GM23338 (cell line): Measurements from ENCODE around the gene OR11H7. TPM values are rescaled to one million over a fixed set of nuclear protein-coding genes. Genes with fewer than 3 reads are reported as not detected.
"Not testable (repeated sequence)": the region's sequence is repeated elsewhere in the genome, so short reads cannot be mapped to it uniquely, and the experiment has no call there.

Source experiments
- ATAC-seq: fragments of 200-7000 bp; cut with Tn5 transposase; 3 replicates; pipeline ENCODE4 v1.9.1; 2020
- DNase-seq: peaks from one replicate; pipeline ENCODE4 v3.0.0-alpha.2; 2015; ENCODE audit warnings: low spot score
- H2AFZ ChIP-seq: fragments of 200-600 bp; sonication (generic); 2 replicates; pipeline ENCODE4 v1.8.0; 2016; ENCODE audit warnings: antibody characterized with exemption, mild to moderate bottlenecking, moderate library complexity
- H3F3A ChIP-seq: fragments of 200-600 bp; sonication (generic); replicated peaks from 2 replicates; pipeline ENCODE4 v1.8.0; 2017; ENCODE audit warnings: antibody characterized with exemption, mixed run types, low read depth
- H3K27ac ChIP-seq: fragments of 200-600 bp; sonication (generic); 2 replicates; pipeline ENCODE4 v1.6.1; 2016; ENCODE audit warnings: low read depth
- H3K27me3 ChIP-seq: fragments of 200-600 bp; sonication (generic); 2 replicates; pipeline ENCODE4 v1.8.0; 2016; ENCODE audit warnings: mild to moderate bottlenecking, mixed run types, moderate library complexity; ENCODE audit not compliant: insufficient read depth
- H3K36me3 ChIP-seq: fragments of 200-600 bp; sonication (generic); 2 replicates; pipeline ENCODE4 v1.8.0; 2016; ENCODE audit warnings: mild to moderate bottlenecking; ENCODE audit not compliant: insufficient read depth
- H3K4me1 ChIP-seq: fragments of 200-600 bp; sonication (generic); 2 replicates; pipeline ENCODE4 v1.8.0; 2016; ENCODE audit warnings: mild to moderate bottlenecking, moderate library complexity; ENCODE audit not compliant: insufficient read depth
- H3K4me2 ChIP-seq: fragments of 200-600 bp; sonication (generic); 2 replicates; pipeline ENCODE4 v1.7.1; 2017; ENCODE audit warnings: mixed run types
- H3K4me3 ChIP-seq: fragments of 200-600 bp; sonication (generic); 2 replicates; pipeline ENCODE4 v1.6.1; 2016; ENCODE audit warnings: mixed run types
- H3K79me2 ChIP-seq: fragments of 200-600 bp; sonication (generic); replicated peaks from 2 replicates; pipeline ENCODE4 v1.8.0; 2017; ENCODE audit warnings: mild to moderate bottlenecking; ENCODE audit not compliant: insufficient read depth
- H3K9me2 ChIP-seq: fragments of 200-600 bp; sonication (generic); 2 replicates; pipeline ENCODE4 v1.8.0; 2017; ENCODE audit not compliant: insufficient read depth
- H4K20me1 ChIP-seq: fragments of 200-600 bp; sonication (generic); replicated peaks from 2 replicates; pipeline ENCODE4 v1.8.0; 2017; ENCODE audit warnings: mild to moderate bottlenecking; ENCODE audit not compliant: insufficient read depth
- H3K27ac Mint-ChIP-seq: 2 replicates; pipeline ENCODE4 v1.8.0; 2020; ENCODE audit warnings: inconsistent platforms, mild to moderate bottlenecking, moderate library complexity, mixed read lengths
- H3K27me3 Mint-ChIP-seq: 3 replicates; pipeline ENCODE4 v1.8.0; 2022; ENCODE audit warnings: low read depth, mild to moderate bottlenecking, moderate library complexity, mixed read lengths, inconsistent platforms; ENCODE audit not compliant: insufficient read depth, poor library complexity
- H3K36me3 Mint-ChIP-seq: 3 replicates; pipeline ENCODE4 v1.8.0; 2021; ENCODE audit warnings: low read depth, mild to moderate bottlenecking, inconsistent platforms, moderate library complexity, mixed read lengths
- H3K4me1 Mint-ChIP-seq: 3 replicates; pipeline ENCODE4 v1.8.0; 2020; ENCODE audit warnings: mild to moderate bottlenecking, inconsistent platforms, mixed read lengths
- H3K4me3 Mint-ChIP-seq: 3 replicates; pipeline ENCODE4 v1.8.0; 2021; ENCODE audit warnings: moderate library complexity, mild to moderate bottlenecking, inconsistent platforms, mixed read lengths
- H3K9me3 Mint-ChIP-seq: 3 replicates; pipeline ENCODE4 v1.8.0; 2020; ENCODE audit warnings: moderate library complexity, mild to moderate bottlenecking, inconsistent platforms, mixed read lengths
- CREB1 ChIP-seq: fragments of 250-450 bp; sonication (Bioruptor Pico); IDR thresholded peaks from 2 replicates; pipeline ENCODE4 v1.5.0; 2020; ENCODE audit warnings: low read depth, mild to moderate bottlenecking, moderate library complexity
- CTCF ChIP-seq, 2 experiments: fragments of 200-600 bp in 1 of 2; sonication (generic) in 1 of 2; conservative IDR thresholded peaks; 2 replicates each; pipeline versions ENCODE4 v1.5.1 to v1.6.1; 2016 to 2017; ENCODE audit warnings: antibody characterized with exemption in 2 of 2, low read depth in 2 of 2, mild to moderate bottlenecking in 2 of 2, moderate library complexity in 1 of 2
- ETS1 ChIP-seq: IDR thresholded peaks from 2 replicates; pipeline ENCODE4 v1.6.1; 2016; ENCODE audit warnings: antibody characterized with exemption
- EZH2phosphoT487 ChIP-seq: fragments of 200-600 bp; sonication (generic); IDR thresholded peaks from one replicate; pipeline ENCODE4 v1.8.1; 2018; ENCODE audit warnings: antibody characterized with exemption; ENCODE audit not compliant: unreplicated experiment
- JUNB ChIP-seq: IDR thresholded peaks from one replicate; pipeline ENCODE4 v1.6.1; 2016; ENCODE audit warnings: antibody characterized with exemption; ENCODE audit not compliant: unreplicated experiment
- NANOG ChIP-seq: IDR thresholded peaks from 2 replicates; pipeline ENCODE4 v1.6.1; 2016; ENCODE audit warnings: antibody characterized with exemption, borderline replicate concordance
- REST ChIP-seq: IDR thresholded peaks from one replicate; pipeline ENCODE4 v1.6.1; 2018; ENCODE audit warnings: antibody characterized with exemption; ENCODE audit not compliant: unreplicated experiment
- STAT1 ChIP-seq: IDR thresholded peaks from one replicate; pipeline ENCODE4 v1.6.1; 2016; ENCODE audit warnings: antibody characterized with exemption; ENCODE audit not compliant: unreplicated experiment
- ZNF114 ChIP-seq: fragments of 250-450 bp; sonication (Bioruptor Pico); IDR thresholded peaks from 2 replicates; pipeline ENCODE4 v1.5.0; 2020; ENCODE audit warnings: mild to moderate bottlenecking, moderate library complexity
- ZNF331 ChIP-seq: fragments of 250-450 bp; sonication (Bioruptor Pico); IDR thresholded peaks from 2 replicates; pipeline ENCODE4 v1.5.0; 2020; ENCODE audit warnings: low read depth, mild to moderate bottlenecking, moderate library complexity
- ZNF462 ChIP-seq: fragments of 250-450 bp; sonication (Bioruptor Pico); IDR thresholded peaks from 2 replicates; pipeline ENCODE4 v1.5.0; 2020; ENCODE audit warnings: mild to moderate bottlenecking, moderate library complexity
- polyA plus RNA-seq: library from polyadenylated mRNA; unstranded; fragments of >200 nt; fragmentation: Nextera tagmentation; extraction: Ambion mirVana; gene quantifications from 2 replicates; pipeline ENCODE4 v1.2.1, GENCODE V29; 2016
- total RNA-seq: library from RNA; depleted of rRNA; stranded (reverse); fragments of >200 nt; shearing (Covaris generic); gene quantifications from 2 replicates; pipeline ENCODE4 v1.2.3, GENCODE V29; 2014

OR11H7 gene
- total and polyA plus RNA-seq, 2 experiments from 2014 or later = not detected

GRCh38 chr14:20209595-20209994 lies 19.2 kb upstream of the OR11H7 start:
- H3F3A ChIP-seq = no peaks in the 10 kb centered on the region
- ATAC-seq = no peak
- no peaks in the 10 kb centered on the region for H3K9me2 ChIP-seq
- Mint-ChIP-seq H3K27me3 (peaks cover 3% of the 10 kb centered on the region), H3K9me3 (peaks cover 79% of the 10 kb centered on the region), H3K27ac (no peak overlapping the region), H3K4me1 (no peaks in the 10 kb centered on the region), H3K4me3 (no peak overlapping the region), H3K36me3 (peaks cover 29% of the 10 kb centered on the region)
- no peak overlapping the region for H3K4me3 ChIP-seq
- TF ChIP-seq NANOG (no peak), ETS1 (no peak), ZNF331 (CRISPR knock-in tag) (no peak), EZH2phosphoT487 (no peak), JUNB (no peak), ZNF462 (CRISPR knock-in tag) (no peak), REST (no peak), ZNF114 (CRISPR knock-in tag) (no peak), CREB1 (CRISPR knock-in tag) (no peak), STAT1 (no peak), CTCF (conservative IDR thresholded peaks at IDR 0.05; ENCODE audit: low read depth in 2 of 2) (no peak)
- H2AFZ ChIP-seq = no peak overlapping the region
- no peak overlapping the region for H3K27ac ChIP-seq
- H3K27me3 ChIP-seq = no peaks in the 10 kb centered on the region
- H3K4me1 ChIP-seq = no peaks in the 10 kb centered on the region
- H3K4me2 ChIP-seq = no peak overlapping the region
- no peak for DNase-seq
- H3K79me2 ChIP-seq = no peaks in the 10 kb centered on the region
- 0 out of 2 replicates have a peak, but pooled peaks cover 4% of the 10 kb centered on the region for H3K36me3 ChIP-seq
- no peaks in the 10 kb centered on the region for H4K20me1 ChIP-seq

GRCh38 chr14:20212406-20212805 lies 16.4 kb upstream of the OR11H7 start:
- not testable (repeated sequence) for H3F3A ChIP-seq, DNase-seq, H4K20me1 ChIP-seq, H3K79me2 ChIP-seq, H3K27me3 ChIP-seq, H3K4me3 Mint-ChIP-seq, H3K4me1 Mint-ChIP-seq, H3K27ac Mint-ChIP-seq, H2AFZ ChIP-seq, H3K36me3 ChIP-seq, ATAC-seq, H3K27me3 Mint-ChIP-seq, H3K4me2 ChIP-seq, H3K9me2 ChIP-seq, H3K4me1 ChIP-seq, H3K4me3 ChIP-seq, H3K27ac ChIP-seq
- Mint-ChIP-seq H3K9me3 (peaks cover 90% of the 10 kb centered on the region), H3K36me3 (peaks cover 23% of the 10 kb centered on the region)
